Upper lobe of right lung (tissue), 1 donor: Measurements from ENCODE around the gene SLC35F1. TPM values are rescaled to one million over a fixed set of nuclear protein-coding genes. Genes with fewer than 3 reads are reported as not detected.

ENCODE experiments used
- ATAC-seq: fragments of 200-7000 bp; cut with Tn5 transposase; one replicate; pipeline ENCODE4 v1.9.1; 2020; ENCODE audit warnings: mild to moderate bottlenecking, moderate library complexity
- DNase-seq: peaks from one replicate; pipeline ENCODE4 v3.0.0-alpha.2; 2020
- H3K27ac ChIP-seq: fragments of 200-600 bp; one replicate; pipeline ENCODE4 v1.8.0; 2022
- H3K27me3 ChIP-seq: fragments of 200-600 bp; one replicate; pipeline ENCODE4 v1.8.0; 2022; ENCODE audit warnings: mild to moderate bottlenecking
- H3K36me3 ChIP-seq: fragments of 200-600 bp; one replicate; pipeline ENCODE4 v1.8.0; 2022
- H3K4me1 ChIP-seq: fragments of 200-600 bp; one replicate; pipeline ENCODE4 v1.8.0; 2022
- H3K4me3 ChIP-seq: fragments of 200-600 bp; one replicate; pipeline ENCODE4 v1.8.0; 2022; ENCODE audit warnings: mild to moderate bottlenecking
- H3K9me3 ChIP-seq: fragments of 200-600 bp; one replicate; pipeline ENCODE4 v1.8.0; 2022
- CTCF ChIP-seq: fragments of 200-600 bp; IDR thresholded peaks from one replicate; pipeline ENCODE4 v1.8.0; 2022; ENCODE audit warnings: antibody characterized with exemption
- intact Hi-C: fragments of 100-400 bp; cut with DNase I; formaldehyde crosslinking; loops from one replicate; pipeline ENCODE4 v1.11.0; 2022
- total RNA-seq: library from RNA; stranded (reverse); fragmentation: NEBNext Ultra II Directional; extraction: Animal tissue kit (Norgen Biotek cat#: 25700); gene quantifications from one replicate; pipeline ENCODE4 v1.2.1, GENCODE V29; 2021
- donor health status: DM: no; HTN: yes; CAD: no; lungs with severe emphysema.

The SLC35F1 gene
- total RNA-seq, 1 donor from 2014 or later: 0.29 TPM

GRCh38 chr6:118163542-118163941 is 256.5 kb downstream of the SLC35F1 start:
- TF ChIP-seq CTCF: no peak
- H3K36me3 ChIP-seq: no peaks in the 10 kb centered on the region
- intact Hi-C loops: no loop called here
- H3K4me3 ChIP-seq: no peak overlapping the region
- no peaks in the 10 kb centered on the region for H3K4me1 ChIP-seq
- ATAC-seq: no peak
- no peak for DNase-seq
- no peaks in the 10 kb centered on the region for H3K27me3 ChIP-seq
- no peak overlapping the region for H3K27ac ChIP-seq
- no peaks in the 10 kb centered on the region for H3K9me3 ChIP-seq

- no peaks in the 10 kb centered on the region for H3K27me3 ChIP-seq
- H3K4me3 ChIP-seq: no peak overlapping the region
- DNase-seq (no peak), ATAC-seq (no peak)
- TF ChIP-seq CTCF: no peak
- no peaks in the 10 kb centered on the region for H3K36me3 ChIP-seq
- H3K27ac ChIP-seq: no peak overlapping the region
- H3K9me3 ChIP-seq: no peaks in the 10 kb centered on the region
- intact Hi-C loops: no loop called here
- H3K4me1 ChIP-seq: no peaks in the 10 kb centered on the region
Observed at GRCh38 chr6:118165500-118165899, 258.4 kb downstream of the SLC35F1 start.

- Histone ChIP-seq H3K9me3 (no peaks in the 10 kb centered on the region), H3K4me1 (no peaks in the 10 kb centered on the region), H3K27ac (no peak overlapping the region), H3K4me3 (no peak overlapping the region), H3K36me3 (no peaks in the 10 kb centered on the region), H3K27me3 (no peaks in the 10 kb centered on the region)
- DNase-seq (no peak), ATAC-seq (no peak)
- intact Hi-C loops: no loop called here
- TF ChIP-seq CTCF: no peak
Observed at GRCh38 chr6:118168421-118168820, 261.4 kb downstream of the SLC35F1 start.

- H3K4me3 ChIP-seq: no peak overlapping the region
- DNase-seq (no peak), ATAC-seq (no peak)
- no peaks in the 10 kb centered on the region for H3K27me3 ChIP-seq
- no peaks in the 10 kb centered on the region for H3K4me1 ChIP-seq
- H3K9me3 ChIP-seq: peaks cover 9% of the 10 kb centered on the region
- no peaks in the 10 kb centered on the region for H3K36me3 ChIP-seq
- intact Hi-C loops: no loop called here
- no peak overlapping the region for H3K27ac ChIP-seq
- no peak for TF ChIP-seq CTCF
Observed at GRCh38 chr6:118171852-118172251, 264.8 kb downstream of the SLC35F1 start.

- H3K27ac ChIP-seq: no peak overlapping the region
- no peak for TF ChIP-seq CTCF
- H3K27me3 ChIP-seq: no peaks in the 10 kb centered on the region
- H3K4me1 ChIP-seq: no peaks in the 10 kb centered on the region
- ATAC-seq: no peak
- intact Hi-C loops: no loop called here
- H3K36me3 ChIP-seq: no peaks in the 10 kb centered on the region
- no peak overlapping the region for H3K4me3 ChIP-seq
- DNase-seq: no peak
- peaks cover 9% of the 10 kb centered on the region for H3K9me3 ChIP-seq
Observed at GRCh38 chr6:118174071-118174470, 267.0 kb downstream of the SLC35F1 start.

- Histone ChIP-seq H3K27ac (no peak overlapping the region), H3K4me1 (no peaks in the 10 kb centered on the region), H3K36me3 (no peaks in the 10 kb centered on the region), H3K27me3 (no peaks in the 10 kb centered on the region), H3K4me3 (no peak overlapping the region), H3K9me3 (peaks cover 9% of the 10 kb centered on the region)
- ATAC-seq (peak; percentile 65), DNase-seq (no peak)
- intact Hi-C loops: no loop called here
- TF ChIP-seq CTCF: no peak
Observed at GRCh38 chr6:118177720-118178119, 270.7 kb downstream of the SLC35F1 start.
